Calu3 (cell line): Measurements from ENCODE around the gene TFDP2. TPM values are rescaled to one million over a fixed set of nuclear protein-coding genes. Genes with fewer than 3 reads are reported as not detected.

ENCODE experiments used
- BruUV-seq: library from RNA; stranded (reverse); fragments of 400-500 nt; replicated peaks from 2 replicates; lab custom pipeline; 2021; lab: Mats Ljungman, UMichigan
- CTCF ChIA-PET: fragments of 300-600 bp; sonication (Branson Sonifier 250); formaldehyde crosslinking; loops from one replicate; lab custom pipeline; 2022; ENCODE audit warnings: antibody characterized with exemption; lab: Charles Lee
- DNase-seq: peaks from one replicate; pipeline ENCODE4 v3.0.0; 2022
- H3K27ac Mint-ChIP-seq: one replicate; pipeline ENCODE4 v1.8.0; 2022; ENCODE audit warnings: mixed read lengths; ENCODE audit not compliant: unreplicated experiment
- H3K27me3 Mint-ChIP-seq: one replicate; pipeline ENCODE4 v1.8.0; 2022; ENCODE audit warnings: mixed read lengths; ENCODE audit not compliant: unreplicated experiment
- H3K36me3 Mint-ChIP-seq: one replicate; pipeline ENCODE4 v1.8.0; 2022; ENCODE audit warnings: mild to moderate bottlenecking, moderate library complexity, mixed read lengths; ENCODE audit not compliant: insufficient read depth, unreplicated experiment
- H3K4me1 Mint-ChIP-seq: one replicate; pipeline ENCODE4 v1.8.0; 2022; ENCODE audit warnings: mild to moderate bottlenecking, low read depth, mixed read lengths; ENCODE audit not compliant: unreplicated experiment
- H3K4me3 Mint-ChIP-seq: one replicate; pipeline ENCODE4 v1.8.0; 2022; ENCODE audit warnings: mild to moderate bottlenecking, low read depth, moderate library complexity, mixed read lengths; ENCODE audit not compliant: unreplicated experiment
- H3K9me3 Mint-ChIP-seq: one replicate; pipeline ENCODE4 v1.8.0; 2022; ENCODE audit warnings: low read depth, mixed read lengths; ENCODE audit not compliant: unreplicated experiment
- CTCF ChIP-seq: fragments of 200-600 bp; IDR thresholded peaks from one replicate; pipeline ENCODE4 v1.8.0; 2022; ENCODE audit warnings: antibody characterized with exemption; ENCODE audit not compliant: unreplicated experiment
- intact Hi-C: fragments of 100-400 bp; cut with micrococcal nuclease; formaldehyde crosslinking; loops from one replicate; pipeline ENCODE4 v1.10.0; 2022; ENCODE audit not compliant: unreplicated experiment
- total RNA-seq: library from RNA; stranded (reverse); gene quantifications from 2 replicates; pipeline ENCODE4 v1.2.3, GENCODE V29; 2022

Gene TFDP2
- total RNA-seq, 1 experiment from 2014 or later, result 54.8 TPM

- TF ChIP-seq CTCF, result no peak
- CTCF ChIA-PET, result interaction anchor here (0.6 to 0.7 kb wide), 2 partner anchors 16 to 149 kb away, joined by 3 read pairs; no protein-coding TSS in a partner anchor
- Mint-ChIP-seq H3K27ac (peak overlapping the region; percentile 31), H3K4me3 (no peak overlapping the region), H3K4me1 (peaks cover 17% of the 10 kb centered on the region), H3K9me3 (no peaks in the 10 kb centered on the region), H3K27me3 (peaks cover 12% of the 10 kb centered on the region), H3K36me3 (no peaks in the 10 kb centered on the region)
- DNase-seq, result peak; percentile 58
- intact Hi-C loops, result no loop called here
- no TSS peak for BruUV-seq
Measured at GRCh38 chr3:142117056-142117851, 32.1 kb downstream of the TFDP2 start.

- TF ChIP-seq CTCF, result no peak
- peaks cover 8% of the 10 kb centered on the region for H3K27me3 Mint-ChIP-seq
- BruUV-seq, result no TSS peak
- no peak for DNase-seq
- intact Hi-C loops, result no loop called here
- no peaks in the 10 kb centered on the region for H3K36me3 Mint-ChIP-seq
- no peak overlapping the region for H3K27ac Mint-ChIP-seq
- H3K4me1 Mint-ChIP-seq, result peaks cover 17% of the 10 kb centered on the region
- no peak overlapping the region for H3K4me3 Mint-ChIP-seq
- no peaks in the 10 kb centered on the region for H3K9me3 Mint-ChIP-seq
- CTCF ChIA-PET, result interaction anchor here (0.6 to 0.7 kb wide), 3 partner anchors 17 to 693 kb away, joined by 3 to 6 read pairs (median 3); no protein-coding TSS in a partner anchor
Measured at GRCh38 chr3:142115867-142116668, 33.3 kb downstream of the TFDP2 start.

- Mint-ChIP-seq H3K4me1 (peaks cover 8% of the 10 kb centered on the region), H3K9me3 (no peaks in the 10 kb centered on the region), H3K36me3 (no peaks in the 10 kb centered on the region), H3K4me3 (no peak overlapping the region), H3K27ac (no peak overlapping the region), H3K27me3 (no peaks in the 10 kb centered on the region)
- no peak for TF ChIP-seq CTCF
- peak; percentile 57 for DNase-seq
- CTCF ChIA-PET, result no interaction called here
- intact Hi-C loops, result no loop called here
- BruUV-seq, result no TSS peak
Measured at GRCh38 chr3:142112601-142113000, 36.7 kb downstream of the TFDP2 start.

- intact Hi-C loops, result no loop called here
- CTCF ChIA-PET, result no interaction called here
- no peak for DNase-seq
- no peak for TF ChIP-seq CTCF
- H3K36me3 Mint-ChIP-seq, result no peaks in the 10 kb centered on the region
- no peaks in the 10 kb centered on the region for H3K4me1 Mint-ChIP-seq
- H3K27me3 Mint-ChIP-seq, result no peaks in the 10 kb centered on the region
- BruUV-seq, result no TSS peak
- no peak overlapping the region for H3K4me3 Mint-ChIP-seq
- H3K27ac Mint-ChIP-seq, result no peak overlapping the region
- no peaks in the 10 kb centered on the region for H3K9me3 Mint-ChIP-seq
Measured at GRCh38 chr3:142106548-142106947, 42.8 kb downstream of the TFDP2 start.
